NCI-H128 (cell line): ENCODE data around the gene MXD1.
A peak's percentile ranks its signal among the peaks of the same experiment; 100 is the strongest.
"Not testable (repeated sequence)": the region's sequence is repeated elsewhere in the genome, so short reads cannot be mapped to it uniquely, and the experiment has no call there.

Experiments used
- DNase-seq: peaks from one replicate; lab custom pipeline; 2025; ENCODE audit not compliant: unreplicated experiment; lab: John Stamatoyannopoulos, UW

The MXD1 gene, protein sequence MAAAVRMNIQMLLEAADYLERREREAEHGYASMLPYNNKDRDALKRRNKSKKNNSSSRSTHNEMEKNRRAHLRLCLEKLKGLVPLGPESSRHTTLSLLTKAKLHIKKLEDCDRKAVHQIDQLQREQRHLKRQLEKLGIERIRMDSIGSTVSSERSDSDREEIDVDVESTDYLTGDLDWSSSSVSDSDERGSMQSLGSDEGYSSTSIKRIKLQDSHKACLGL

GRCh38 chr2:69914950-69915945, at the start of gene MXD1:
MXD1 (plus strand) TSS chr2:69915109; CDS start chr2:69915331, 222 bp downstream.
- DNase-seq, result no peak

GRCh38 chr2:69888451-69888850, 26.5 kb upstream of the MXD1 start:
- no peak for DNase-seq

DNA sequence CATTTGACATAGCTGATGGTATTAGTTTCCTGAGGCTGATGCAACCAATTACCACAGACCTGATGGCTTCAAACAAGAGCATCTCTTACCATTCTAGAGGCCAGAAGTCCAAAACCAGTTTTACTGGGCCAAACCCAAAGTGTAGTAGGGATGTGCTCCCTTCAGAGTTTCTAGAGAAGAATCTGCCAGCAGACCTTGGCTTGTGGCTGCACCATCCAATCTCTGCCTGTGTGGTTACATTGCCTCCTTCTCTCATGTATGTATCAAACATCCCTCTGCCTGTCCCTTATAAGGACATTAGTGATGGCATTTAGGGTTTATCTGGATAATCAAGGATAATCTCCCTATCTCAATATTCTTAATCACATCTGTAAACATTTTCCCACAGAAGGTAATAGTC, 25.6 kb upstream of the MXD1 start:
- DNase-seq, result no peak

- DNase-seq, result no peak
Measured at GRCh38 chr2:69890881-69891280, 24.0 kb upstream of the MXD1 start.

- DNase-seq, result not testable (repeated sequence)
Measured at GRCh38 chr2:69892838-69893424, 22.0 kb upstream of the MXD1 start.

- peak; percentile 61 for DNase-seq
Measured at GRCh38 chr2:69893684-69894551, 21.0 kb upstream of the MXD1 start, which contains the start of gene SNRNP27. SNRNP27 (plus strand) TSS chr2:69893956; CDS start chr2:69893985, 29 bp downstream.

GRCh38 chr2:69894737-69895136, 20.2 kb upstream of the MXD1 start:
- not testable (repeated sequence) for DNase-seq

DNA sequence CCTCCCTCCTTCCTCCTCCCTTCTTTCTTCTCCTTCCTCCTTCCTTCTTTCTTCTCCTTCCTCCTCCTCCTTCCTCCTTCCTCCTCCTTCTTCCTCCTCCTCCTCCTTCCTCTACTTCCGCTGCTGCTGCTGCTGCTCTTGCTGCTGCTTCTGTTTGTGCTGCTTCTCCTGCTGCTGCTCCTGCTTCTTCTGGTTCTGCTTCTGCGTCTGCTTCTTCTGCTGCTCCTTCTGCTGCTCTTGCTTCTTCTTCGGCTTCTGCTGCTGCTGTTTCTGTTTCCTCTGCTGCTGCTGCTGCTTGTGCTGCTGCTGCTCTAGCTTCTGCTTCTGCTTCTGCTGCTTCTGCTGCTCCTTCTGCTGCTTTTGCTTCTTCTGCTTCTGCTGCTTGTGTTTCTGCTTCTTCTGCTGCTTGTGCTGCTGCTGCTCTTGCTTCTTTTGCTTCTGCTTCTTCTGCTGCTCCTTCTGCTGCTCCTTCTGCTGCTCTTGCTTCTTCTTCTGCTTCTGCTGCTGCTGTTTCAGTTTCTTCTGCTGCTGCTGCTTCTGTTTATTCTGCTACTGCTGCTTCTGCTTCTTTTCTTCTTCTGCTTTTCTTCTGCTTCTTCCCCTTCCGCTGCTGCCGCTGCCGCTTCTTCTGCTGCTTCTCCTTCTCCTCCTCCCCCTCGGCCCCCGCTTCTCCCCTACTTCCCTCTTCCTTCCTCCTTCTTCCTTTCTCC, 12.5 kb upstream of the MXD1 start:
- DNase-seq, result no peak

- no peak for DNase-seq
Measured at GRCh38 chr2:69907216-69907615, 7.7 kb upstream of the MXD1 start.

- no peak for DNase-seq
Measured at GRCh38 chr2:69911985-69912563, 2.8 kb upstream of the MXD1 start.

- DNase-seq, result peak; percentile 99
Measured at GRCh38 chr2:69914164-69914949, 552 bp upstream of the MXD1 start.

GRCh38 chr2:69916106-69916505, 1.2 kb downstream of the MXD1 start:
- no peak for DNase-seq

GRCh38 chr2:69917852-69918251, 2.9 kb downstream of the MXD1 start:
- no peak for DNase-seq

DNA sequence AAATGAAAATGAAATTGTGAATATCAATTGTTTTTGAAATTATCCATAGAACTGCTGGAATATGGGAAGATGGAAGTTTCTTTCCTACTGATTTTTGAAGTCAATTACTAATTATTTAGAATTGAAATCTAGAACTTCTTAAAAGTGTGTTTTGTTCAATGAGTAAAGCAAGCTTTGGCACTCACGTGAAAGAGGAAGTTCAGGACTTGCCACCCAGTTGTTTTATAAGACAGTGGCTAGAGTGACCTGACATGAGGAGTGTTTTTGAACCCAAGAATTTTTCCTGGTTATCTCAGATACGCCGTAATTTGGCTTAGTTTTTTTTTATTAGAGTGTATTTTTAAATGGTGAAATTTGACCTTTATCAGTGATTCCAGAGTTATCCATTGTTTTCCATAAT, 3.5 kb downstream of the MXD1 start:
- no peak for DNase-seq

DNA sequence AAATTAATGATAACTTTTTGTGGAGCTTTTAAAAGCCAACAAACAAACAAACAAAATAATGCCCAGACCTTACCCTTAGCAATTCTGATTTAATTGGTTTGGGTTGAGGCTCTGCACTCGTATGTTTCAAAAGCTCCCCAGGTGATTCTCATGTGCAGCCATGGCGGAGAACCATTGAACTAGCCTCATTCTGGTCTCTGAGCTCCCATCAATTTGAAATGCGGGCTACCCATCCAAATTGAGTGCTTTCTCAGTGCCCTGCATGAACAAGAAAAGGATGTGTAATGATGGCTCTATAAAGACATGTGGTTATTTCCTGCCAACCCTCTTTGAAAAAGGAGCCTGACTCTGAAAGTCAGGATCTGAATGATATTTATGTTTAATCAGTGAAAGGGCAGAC, 8.2 kb downstream of the MXD1 start:
- DNase-seq, result no peak

GRCh38 chr2:69926849-69927515, 12.1 kb downstream of the MXD1 start:
- DNase-seq, result no peak

DNA sequence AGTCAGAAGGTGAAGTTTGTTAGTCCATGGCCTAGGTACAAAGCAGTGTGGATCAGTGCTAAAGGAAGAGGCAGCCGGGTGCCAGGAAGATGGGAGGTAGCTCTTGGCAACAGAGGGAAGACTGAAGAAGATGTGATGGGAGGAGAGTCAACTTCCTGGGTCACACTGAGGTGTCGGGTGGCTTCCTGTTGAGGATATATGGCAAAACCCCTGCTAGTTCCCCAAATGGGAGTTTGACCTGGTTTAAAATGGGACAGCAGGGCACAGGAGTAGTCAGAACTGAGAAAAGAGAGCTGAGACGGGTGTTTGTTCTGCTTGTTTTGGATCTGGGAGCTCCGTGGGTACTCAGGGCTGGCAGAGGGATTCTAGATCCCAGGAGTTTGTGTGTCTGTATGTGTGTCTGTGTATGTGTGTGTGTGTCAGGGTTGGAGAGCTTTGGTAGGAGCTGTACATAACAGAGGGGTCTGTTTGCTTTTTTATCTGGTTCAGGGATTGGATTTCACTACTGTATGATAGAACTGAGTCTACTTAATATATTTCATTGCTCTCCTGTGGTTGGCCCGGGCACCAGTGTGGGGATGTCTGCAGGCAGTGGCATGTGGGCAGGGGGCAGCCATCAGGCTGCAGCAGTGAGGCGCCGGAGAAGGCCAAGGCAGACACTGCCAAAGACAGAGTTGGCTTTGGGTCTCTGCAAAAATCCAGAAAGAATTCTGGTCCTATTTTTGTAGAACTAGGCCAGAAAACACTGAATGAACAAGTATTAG, 17.1 kb downstream of the MXD1 start:
- no peak for DNase-seq

DNA sequence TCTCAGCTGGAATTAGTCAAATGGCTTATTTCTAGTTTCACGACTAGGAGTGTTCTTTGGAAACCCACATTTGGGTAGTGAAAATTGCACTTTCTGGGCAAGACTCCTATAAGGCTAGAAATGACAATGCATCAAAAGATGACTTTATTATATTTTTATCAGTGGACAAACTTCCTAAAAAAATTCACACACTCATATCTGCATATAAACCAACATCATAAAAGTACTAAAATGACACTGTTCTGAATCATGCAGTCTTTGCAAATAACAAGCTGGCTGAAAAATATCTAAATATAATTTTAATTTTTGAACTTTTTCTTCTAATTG, 17.6 kb downstream of the MXD1 start:
- no peak for DNase-seq
